Medulla oblongata (tissue), 1 donor: ENCODE results near the gene SRXN1.

Experiments
- DNase-seq: peaks from one replicate; pipeline ENCODE4 v3.0.0-alpha.2; 2015; ENCODE audit errors: extremely low spot score

The SRXN1 gene

DNA sequence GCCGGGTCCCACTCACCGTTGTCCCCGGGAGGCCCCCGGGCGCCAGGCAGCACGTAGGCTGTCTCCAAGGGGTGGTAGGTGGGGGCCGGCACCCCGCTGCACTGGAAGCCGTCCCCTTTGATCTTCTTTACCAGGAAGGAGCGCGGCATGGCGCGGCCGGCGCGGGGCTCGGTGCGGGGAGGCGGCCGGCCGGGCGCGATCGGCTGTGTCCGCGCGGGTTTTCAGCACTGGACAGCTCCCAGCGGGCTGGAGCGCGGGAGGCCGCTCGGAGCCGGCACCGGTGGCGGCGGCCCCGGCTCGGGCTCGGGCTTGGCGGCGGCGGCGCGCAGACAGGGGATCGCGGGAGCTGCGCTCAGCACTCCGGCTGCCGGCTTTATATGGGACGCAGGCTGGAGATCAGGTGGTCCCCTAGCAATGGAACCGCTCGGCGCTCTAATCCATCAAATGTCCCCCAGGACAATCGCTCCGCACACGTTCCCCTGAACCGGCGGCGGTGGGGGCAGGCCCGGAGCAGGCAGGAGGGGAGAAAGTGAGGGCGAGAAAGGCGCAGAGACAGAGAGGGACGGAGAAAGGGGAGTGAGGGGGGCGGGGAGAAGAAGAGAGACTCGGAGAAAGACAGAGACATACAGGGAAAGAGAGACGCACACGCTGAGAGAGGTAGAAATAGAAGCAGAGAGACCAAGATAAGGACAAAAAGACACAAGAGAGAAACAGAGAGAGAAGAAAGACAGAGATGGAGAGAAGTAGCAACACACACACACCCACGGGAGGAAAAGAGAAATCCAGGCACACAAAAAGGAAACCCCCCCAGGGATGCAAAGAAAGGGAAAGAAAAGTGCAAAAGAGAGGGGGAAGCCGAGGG, 22.7 kb upstream of the SRXN1 start, which contains the start of gene SCRT2:
Gene SCRT2 (minus strand): TSS at position 350 of the 862 bp plus-strand sequence. CDS start 201 bp downstream, at position 149.
- peak; percentile 65 for DNase-seq

DNA sequence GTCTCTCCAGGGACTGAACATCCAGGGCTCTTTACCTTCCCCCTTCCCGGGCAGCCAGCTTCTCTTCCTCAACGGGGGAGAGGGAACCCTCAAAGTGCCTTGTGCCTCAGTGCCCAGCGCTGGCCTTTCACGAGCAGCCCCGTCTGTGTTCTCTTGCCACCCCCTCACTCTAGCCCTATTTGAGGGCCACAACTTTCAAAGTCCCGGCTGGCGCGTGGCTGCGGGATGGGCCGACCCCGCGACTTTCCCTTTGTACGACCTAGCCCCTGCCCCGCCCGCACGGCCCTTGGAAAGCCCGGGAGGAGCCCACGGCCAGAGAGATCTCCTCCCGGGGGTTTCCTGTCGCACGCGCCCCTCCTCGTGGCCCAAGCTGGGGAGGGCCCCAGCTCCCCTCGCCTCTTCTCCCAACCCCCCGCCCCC, 22.0 kb upstream of the SRXN1 start:
- DNase-seq, result no peak

DNA sequence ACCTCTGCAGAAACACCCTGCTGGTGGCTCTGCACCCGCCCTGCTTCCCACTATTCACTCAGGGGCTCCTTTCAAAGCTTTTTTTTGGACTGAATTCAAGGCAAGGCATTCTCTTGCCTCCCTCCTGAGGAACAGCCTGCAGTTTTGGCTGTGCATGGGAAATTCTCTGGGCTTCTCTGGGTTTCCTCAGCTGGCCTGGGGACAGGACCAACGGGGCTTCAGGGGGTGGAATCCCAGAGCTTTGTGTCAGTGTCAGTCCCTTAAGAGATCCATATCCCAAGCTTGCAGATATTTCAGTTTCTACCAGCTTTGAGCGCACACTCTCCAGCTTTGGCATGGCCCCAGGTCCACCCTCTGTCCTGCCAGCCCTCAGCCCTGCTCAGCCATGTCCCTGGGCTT, 20.6 kb upstream of the SRXN1 start:
- DNase-seq, result no peak

DNA sequence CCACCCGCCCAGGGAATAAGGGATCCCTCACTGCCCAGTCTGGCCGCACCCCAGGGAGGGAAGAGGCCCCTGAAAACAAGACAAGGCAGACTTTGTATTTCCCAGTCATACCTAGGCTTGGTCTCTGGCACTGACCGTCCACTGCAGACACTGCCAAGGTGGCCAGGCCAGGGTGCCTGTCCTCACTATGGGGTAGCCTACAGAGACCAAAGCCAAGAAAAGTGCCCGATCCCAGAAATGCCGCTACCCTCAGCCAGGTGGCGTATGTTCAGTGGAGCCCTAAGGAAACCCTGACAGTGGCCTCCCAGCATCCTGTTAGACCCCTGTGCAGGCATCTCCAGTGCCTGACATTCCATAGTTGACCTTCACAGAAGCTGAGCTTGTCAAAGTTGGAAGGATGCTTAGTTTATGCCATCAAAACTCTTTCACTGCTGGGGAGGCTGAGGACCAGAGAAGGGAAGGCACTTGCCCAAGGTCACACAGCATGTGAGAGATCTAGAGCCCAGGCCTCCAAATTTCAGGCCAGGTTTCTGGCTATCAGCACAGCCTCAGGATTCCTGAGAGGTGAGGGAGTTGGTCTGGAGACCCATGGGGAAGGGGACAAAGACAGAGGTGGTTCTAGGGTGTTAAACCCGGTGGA, 20.1 kb upstream of the SRXN1 start:
- no peak for DNase-seq

DNA sequence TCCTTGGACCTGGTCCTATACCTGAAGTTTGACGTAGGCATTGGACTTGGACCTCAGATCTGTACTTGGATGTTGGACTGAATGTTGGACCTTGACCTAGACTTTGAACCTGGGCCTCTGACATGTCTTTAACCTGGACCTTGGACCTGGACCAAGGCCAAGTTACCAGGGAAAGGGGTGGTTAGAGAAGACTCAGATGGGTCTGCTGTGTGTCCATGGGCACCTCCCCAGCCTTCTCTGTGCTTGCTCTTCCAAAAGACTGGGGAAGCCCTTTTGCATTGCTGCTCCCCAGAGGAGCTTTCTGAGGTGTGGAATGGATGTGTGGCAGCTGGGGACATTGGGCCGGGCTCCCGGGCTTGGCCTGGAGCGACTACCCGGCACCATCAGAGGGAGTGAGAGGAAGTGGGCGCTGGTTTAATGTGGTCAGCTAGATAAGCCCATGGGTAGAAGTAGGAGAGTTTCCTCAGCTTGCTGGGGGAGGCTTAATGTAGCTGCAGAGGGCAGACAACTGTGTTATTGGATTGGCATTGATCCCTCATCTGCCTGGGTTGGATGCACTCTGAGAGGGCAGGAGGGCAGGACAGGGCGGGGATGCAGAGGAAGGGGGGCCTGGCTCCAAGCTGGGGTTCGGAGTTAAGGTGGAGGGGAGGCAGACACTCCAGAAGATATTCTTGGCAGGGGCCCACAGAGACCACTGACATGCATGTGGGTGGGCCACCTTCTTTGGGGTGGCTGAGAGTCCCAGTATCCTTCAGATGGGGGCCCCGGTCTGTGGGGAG, 18.4 kb upstream of the SRXN1 start:
- no peak for DNase-seq

DNA sequence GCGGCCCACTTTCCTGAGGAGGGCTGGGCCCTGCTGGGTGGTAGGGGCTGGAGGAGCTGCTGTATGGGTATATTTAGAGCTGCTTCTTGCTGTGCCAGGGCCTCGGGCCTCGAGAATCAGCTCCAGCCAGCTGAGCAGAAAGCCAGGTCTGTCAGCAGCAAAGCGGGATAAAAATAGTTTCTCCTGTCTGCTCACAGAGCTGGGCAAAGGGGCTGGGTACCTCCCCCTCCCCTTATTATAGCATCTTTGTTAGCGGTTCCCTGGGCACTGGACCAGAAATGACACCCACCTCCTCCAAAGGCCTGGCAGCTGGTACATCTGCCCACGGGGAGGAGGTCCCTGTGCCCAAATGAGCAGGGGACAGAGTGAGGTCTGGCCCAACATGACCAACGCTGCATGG, 16.6 kb upstream of the SRXN1 start:
- DNase-seq, result no peak

DNA sequence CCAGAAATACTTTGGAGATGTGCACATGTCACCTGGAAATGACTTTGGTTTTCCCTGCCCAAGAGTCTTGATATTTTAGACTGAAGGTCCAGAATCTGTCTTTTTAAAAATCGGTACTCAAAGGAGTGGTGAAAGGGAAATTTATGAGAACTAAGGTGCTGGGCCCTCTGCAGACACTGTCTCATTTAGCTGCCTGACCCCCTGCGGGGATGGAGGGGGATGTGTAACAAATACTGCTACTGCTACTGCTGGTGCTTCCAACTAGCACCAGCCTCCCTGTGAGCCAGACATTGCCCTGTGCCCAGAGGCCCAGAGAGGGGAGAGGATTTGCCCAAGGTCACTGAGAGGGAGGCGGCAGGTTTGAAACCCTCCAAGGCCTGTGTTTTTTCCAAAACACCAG, 15.6 kb upstream of the SRXN1 start:
- DNase-seq, result no peak

DNA sequence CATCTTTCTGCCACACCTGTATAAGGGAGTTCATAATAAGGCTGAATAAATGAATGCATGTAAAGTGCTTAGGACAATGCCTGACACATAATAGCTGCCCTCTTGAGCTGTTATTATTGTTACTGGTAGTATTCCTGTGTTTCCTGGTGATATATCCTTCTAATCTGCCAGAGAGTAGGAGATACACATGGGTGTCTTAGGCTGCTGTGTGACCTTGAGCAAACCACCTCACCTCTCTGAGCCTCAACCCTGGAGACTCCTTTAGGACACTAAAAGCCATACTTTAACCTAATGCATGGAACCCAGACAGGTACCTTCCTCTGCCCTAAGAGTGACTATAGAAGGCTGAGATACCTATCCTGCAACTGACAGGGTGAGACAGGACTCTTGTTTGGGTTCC, 15.1 kb upstream of the SRXN1 start:
- DNase-seq, result no peak

DNA sequence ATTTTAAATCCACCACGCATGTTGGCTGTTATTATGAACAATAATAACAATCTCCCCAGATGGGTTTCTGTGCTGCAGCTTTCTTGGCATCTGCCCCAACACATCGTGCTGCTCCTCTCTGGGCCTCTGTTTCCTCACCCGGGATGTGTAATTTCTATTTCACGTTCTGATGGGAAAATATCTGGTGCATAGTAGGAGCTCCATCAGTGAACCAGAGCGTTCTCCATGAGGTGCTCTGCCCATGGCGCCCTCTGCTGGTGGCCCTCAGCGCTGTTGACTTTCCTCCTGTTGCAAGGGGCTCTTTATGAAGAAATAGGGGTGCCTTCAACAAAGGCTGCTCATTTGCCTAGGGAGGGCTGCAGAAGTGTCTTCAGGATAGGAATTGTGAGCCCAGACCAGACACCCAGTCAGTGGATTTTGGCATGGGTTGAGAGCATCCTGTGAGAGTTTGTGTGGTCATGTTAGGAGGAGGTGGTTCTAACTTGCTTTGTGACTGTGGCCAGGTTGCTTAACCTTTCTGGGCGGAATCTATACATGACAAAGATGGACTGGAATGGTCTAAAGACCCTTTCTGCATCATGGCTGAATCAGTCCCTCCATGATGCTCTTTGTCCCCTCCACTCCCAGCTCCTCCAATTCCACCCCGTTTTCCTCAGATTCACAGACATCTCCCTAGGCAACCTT, 14.5 kb upstream of the SRXN1 start:
- peak; percentile 26 for DNase-seq

DNA sequence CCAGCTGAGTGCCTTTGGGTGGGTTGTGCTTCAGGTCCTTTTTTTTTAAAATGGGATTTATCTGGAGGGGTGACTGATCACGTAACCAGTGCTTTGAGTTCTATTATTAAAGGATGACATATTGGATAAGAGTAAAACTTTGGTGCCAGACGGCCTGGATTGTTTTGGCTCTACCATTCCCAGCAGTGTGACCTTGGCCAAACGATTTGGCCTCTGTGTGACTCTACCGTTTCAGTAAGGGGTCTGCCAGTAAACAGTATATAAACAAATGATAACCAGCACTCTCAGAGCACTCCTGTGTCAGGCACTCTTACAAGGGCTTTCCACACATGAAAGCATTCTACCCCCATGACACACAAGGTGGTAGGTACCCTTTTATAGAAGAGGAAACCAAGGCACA, 13.9 kb upstream of the SRXN1 start:
- no peak for DNase-seq

DNA sequence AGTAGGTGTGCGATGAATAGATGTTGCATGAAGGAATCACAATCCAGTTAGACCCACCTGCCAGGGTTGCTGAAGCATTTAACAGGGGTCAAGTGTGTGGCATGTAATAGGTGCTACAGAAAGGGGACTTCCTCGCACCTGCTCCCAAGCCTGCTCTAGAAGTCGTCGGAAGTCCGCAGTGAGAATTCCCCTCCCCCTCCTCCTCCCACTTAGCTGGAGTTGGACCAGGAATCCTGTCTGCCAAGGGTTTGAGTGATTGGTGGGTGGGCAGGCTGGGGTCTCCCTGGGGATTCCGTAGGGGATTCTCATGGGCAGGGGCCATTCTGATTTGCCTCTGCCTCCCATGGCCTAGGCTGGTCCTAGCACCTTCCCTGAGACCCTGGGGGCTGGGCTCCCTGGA, 12.3 kb upstream of the SRXN1 start:
- no peak for DNase-seq

DNA sequence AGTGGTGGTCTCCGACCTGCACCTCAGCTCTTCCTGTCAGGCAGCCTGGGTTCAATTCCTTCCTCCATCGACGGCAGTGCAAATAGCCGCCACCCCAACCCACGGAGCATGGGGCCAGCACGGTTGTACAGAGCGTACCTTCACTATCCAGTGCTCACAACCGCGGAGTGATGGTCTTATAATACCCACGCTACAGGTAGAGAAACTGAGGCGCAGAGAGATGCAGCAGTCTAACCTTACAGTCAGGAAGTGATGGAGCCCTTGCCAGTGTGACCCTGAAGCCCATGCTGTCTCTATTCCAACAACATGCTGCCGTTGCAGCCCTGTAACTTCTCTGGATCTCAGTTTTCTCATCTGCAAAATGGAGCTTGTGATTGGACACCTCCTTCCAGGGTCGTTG, 11.6 kb upstream of the SRXN1 start:
- no peak for DNase-seq

DNA sequence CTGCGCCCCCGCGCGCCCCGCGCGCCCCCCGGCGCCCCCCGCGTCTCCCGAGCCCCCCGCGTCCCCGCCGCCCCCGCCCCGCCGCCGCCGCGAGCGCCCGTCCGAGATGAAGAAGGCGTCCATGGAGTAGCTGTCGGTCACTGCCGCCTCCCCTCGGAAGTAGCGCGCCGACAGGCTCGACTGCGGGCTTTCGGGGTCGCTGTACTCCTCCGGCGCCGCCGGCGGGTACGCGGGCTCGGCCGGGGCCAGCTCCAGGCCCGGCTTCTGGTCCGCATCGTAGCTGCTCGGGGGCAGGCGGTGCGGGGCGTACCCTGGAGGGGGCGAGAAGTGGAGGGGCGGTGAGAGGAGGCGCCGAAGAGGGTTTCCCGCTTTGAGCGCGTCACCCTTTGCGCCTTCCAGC, 11.2 kb upstream of the SRXN1 start:
- no peak for DNase-seq

DNA sequence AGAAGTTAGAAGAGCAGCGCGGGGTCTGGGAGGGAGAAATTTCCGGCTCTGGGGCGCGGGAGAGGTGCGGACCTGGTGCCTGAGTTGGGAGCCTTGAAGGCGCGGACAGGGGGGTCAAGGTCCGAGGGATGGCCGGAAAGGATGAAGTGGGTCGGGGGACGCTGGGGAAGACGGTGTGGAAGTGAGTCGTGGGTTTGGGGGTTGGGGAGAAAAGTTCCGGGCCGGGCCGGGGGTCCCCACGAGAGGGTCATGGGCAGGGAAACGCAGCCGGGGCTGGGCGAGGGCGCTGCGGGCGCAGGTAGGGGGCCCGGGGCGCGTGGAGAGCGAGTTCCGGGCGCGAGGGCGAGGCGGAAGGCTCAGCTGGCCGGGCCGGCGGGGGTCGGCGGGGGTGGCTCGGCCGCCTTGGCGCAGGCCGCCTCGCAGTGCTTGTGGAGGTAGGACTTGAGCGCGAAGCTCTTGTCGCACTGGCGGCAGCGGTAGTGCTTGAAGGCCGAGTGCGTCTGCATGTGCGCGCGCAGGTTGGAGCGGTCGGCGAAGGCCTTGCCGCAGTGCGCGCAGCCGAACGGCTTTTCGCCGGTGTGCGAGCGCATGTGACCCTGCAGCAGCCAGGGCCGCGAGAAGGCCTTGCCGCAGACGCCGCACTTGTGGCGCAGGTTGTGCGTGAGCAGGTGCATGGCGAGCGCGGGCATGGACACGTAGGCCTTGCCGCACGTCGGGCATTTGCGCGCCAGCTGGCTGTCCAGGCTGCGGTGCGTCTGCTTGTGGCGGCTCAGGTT, 10.5 kb upstream of the SRXN1 start:
- DNase-seq, result no peak

DNA sequence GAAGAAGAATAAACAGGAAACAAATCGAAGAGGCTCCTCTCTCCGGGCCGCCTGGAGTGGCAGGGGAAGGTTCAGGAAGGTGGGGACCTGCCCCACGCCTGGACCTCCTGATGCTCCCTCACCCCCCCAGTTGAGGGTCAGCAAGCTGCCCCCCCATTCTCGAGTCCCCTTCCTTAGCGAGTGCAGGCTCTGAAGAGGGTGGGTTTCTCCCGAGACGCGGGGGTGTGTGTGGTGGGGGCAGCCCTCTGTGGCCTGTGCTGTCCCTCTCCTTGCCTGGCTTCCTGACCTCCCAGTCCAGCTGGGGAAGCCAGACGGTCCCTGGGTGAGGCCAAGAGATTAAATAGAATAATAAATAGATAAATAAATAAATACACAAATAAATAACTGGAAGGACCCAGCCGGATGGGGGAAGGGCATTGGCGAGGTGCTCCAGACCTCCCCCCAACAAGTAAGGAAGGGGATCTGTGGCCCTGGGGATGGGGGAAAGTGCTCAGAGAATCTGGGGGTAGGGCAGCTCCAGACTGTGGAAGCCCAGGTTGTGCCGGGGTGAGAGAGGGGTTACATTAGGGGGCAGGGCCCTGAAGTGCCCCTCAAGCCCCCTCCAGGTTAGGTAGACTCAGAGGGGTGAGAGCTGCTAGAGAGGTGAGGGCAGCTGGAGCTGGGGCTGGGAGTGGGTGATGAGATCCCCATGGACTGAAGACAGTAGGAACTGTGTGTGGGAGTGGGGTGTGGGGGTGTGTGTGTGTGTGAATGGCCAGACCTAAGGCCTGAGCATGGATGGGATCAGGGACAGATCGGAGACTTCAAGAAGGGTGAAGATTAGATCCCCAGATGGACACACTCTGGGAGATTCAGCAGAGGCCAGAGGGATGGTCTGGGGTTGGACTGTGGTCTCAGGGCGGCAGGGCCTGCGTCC, 9.5 kb upstream of the SRXN1 start:
- no peak for DNase-seq

DNA sequence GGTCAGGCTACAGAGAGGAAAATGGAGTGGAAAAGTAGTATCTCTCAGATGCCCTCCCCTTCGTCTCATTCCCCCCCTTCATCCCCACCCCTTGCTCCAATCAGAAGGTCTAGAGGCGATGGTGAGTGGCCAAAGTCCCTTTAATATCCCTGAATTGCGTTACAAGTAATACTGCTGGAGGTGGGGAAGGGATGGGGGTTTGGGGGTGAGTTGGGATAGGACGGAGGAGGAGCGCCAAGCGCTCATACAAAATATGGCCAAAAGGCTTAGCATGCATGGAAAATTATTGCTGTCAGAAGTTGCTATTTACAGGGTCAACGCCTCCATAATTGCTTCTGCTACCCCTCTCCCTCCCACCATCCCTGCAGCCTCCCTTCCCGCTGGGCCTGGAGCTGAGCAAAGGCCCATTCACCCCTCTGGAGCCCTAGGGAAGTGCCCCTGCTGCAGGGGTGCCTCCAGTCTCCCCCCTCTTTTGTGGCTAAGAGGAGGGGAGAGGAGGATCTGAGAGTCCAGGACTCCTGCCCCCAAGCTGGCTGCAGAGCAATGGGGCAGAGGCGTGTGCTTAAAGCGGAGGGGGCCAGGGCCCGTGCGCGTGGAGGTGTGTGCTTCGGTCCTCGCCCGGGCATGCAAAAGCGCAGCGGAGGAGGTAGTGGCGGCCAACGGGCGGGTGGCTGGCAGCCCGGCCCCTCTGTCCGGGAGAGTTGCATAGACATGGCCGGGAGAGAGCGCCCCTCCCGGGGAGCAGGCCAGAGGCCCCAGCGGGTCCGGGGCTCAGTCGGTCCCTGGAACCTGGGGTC, 8.7 kb upstream of the SRXN1 start:
- DNase-seq, result no peak

DNA sequence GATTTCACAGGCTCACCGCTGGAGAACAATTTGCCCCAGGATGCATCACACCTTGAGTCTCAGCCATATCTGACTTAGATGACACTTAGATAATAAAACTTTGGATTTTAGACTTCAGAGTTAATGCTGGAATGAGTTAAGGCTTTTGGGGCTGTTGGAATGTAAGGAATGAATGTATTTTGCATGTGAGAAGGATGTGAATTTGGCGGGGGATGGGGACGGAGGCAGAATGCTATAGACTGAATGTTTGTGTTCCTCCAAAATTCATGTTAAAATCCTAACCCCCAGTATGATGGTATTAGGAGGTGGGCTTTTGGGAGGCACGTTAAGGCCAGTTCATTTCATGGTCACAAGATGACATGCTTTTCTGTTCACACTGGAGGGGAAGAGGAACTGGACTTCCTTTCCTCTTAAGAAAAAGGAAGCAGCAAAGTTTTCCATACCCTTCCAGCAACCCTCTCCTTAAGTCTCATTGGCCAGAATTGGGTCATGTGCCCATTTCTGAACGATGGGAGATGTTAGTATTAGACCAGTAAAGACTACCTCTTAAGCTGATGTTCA, 5.8 kb upstream of the SRXN1 start:
- DNase-seq, result peak; percentile 12

DNA sequence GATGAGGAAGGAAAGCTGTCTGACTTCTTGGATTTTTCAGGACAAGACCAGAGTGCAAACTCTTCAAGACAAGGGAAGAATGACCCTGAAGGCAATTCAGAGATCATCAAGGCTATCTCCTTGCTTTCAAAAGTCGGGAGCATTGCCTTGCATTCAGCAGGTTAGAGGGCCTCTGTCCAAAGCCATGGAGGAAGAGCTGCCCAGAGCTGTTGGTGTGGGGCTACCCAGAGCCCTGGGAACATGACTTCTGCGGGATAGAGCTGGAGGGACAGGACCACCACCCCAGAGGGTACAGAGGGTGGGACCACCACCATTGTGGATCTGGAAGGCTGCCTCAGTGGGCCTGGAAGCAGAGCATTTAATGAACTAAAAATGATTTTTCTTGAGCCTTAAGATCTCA, 5.2 kb upstream of the SRXN1 start:
- DNase-seq, result no peak
